HG03521 (cell line): ENCODE results near the gene SCN1B.
"Not testable (repeated sequence)": the region's sequence is repeated elsewhere in the genome, so short reads cannot be mapped to it uniquely, and the experiment has no call there.

Experiments used
- ATAC-seq: cut with Tn5 transposase; IDR thresholded peaks from one replicate; pipeline ENCODE4 v1.9.1; 2021; ENCODE audit warnings: mild to moderate bottlenecking, moderate library complexity; ENCODE audit not compliant: unreplicated experiment

Gene SCN1B

GRCh38 chr19:35034588-35035382 lies 4.5 kb downstream of the SCN1B start:
- ATAC-seq = no peak

- ATAC-seq = no peak
These were observed 7.7 kb downstream of the SCN1B start for GRCh38 chr19:35037716-35038622.

GRCh38 chr19:35038623-35039512 lies 8.6 kb downstream of the SCN1B start:
- ATAC-seq = no peak

DNA sequence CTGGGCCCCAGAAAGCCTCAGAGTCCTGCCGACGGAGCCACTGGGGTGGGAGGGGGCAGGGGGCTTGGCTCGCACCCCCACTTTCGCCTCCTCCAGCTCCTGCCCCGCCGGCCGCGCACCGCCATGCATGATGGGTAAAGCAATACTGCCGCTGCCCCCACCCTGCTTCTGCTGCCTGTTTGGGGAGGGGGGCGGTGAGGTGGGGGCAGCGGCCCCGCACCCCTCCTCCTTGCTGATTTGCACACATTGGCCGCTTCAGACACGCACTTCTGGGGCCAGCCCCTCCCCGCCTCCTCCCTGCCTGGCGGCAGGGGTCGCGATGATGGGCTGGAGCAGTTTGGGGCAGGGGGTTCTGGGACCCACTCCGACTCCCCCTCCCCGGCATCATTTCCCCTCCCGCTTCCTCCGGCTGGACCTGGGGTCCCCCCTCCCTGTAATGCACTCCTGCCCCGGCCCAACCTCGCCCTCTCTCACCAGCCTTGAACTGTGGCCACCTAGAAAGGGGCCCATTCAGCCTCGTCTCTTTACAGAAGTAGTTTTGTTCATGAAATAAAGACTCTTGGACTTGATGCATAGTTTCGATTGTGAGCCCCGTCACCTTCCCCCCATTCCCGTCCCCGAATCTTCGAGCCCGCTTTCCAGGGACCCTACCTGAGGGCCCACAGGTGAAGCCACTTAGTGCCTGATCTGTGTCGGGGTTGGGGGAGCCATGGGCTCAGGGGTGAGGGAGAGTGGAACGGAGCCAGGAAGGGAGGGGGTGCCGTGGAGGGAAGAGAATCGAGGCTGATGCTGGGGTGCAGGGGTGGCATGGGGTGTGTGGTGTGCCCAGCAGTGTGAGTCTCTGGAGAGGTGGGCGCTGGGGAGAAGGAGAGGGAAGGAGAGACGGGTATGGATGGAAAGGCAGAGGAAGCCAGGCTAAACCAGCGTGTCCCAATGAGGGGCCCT lies 9.9 kb downstream of the SCN1B start:
- no peak for ATAC-seq

GRCh38 chr19:35040826-35041547 lies 10.7 kb downstream of the SCN1B start:
- ATAC-seq = no peak

- no peak for ATAC-seq
These were observed 11.3 kb downstream of the SCN1B start, which contains the start of gene HPN for GRCh38 chr19:35041548-35042055. TSS of gene HPN (plus strand) at chr19:35041721. CDS start at chr19:35042507, 786 bp downstream.

DNA sequence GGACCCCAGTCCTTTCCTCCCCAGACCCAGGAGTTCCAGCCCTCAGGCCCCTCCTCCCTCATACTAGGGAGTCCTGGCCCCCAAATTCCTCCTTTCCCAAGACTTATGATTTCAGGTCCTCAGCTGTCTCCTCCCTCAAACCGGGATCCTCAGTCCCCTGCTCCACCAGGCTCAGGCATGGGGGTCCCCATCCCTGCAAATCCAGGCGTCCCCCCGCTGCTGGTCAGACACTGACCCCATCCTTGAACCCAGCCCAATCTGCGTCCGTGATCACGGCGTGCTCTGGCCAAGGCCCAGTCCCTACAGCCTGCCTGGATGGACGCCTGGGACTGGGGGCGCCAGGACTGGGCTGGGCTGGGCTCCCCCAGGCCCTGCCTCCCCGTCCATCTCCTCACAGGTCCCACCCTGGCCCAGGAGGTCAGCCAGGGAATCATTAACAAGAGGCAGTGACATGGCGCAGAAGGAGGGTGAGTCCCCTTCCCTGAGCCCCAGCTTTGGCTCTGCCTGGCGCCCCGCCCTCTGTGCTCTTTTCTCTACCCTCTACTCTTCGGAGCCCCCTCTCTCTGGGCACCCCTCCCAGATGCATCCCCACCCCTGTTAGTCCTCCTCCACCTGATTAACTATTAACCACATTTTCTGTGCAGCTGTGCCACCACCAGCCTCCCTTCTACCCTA lies 11.9 kb downstream of the SCN1B start:
- no peak for ATAC-seq

DNA sequence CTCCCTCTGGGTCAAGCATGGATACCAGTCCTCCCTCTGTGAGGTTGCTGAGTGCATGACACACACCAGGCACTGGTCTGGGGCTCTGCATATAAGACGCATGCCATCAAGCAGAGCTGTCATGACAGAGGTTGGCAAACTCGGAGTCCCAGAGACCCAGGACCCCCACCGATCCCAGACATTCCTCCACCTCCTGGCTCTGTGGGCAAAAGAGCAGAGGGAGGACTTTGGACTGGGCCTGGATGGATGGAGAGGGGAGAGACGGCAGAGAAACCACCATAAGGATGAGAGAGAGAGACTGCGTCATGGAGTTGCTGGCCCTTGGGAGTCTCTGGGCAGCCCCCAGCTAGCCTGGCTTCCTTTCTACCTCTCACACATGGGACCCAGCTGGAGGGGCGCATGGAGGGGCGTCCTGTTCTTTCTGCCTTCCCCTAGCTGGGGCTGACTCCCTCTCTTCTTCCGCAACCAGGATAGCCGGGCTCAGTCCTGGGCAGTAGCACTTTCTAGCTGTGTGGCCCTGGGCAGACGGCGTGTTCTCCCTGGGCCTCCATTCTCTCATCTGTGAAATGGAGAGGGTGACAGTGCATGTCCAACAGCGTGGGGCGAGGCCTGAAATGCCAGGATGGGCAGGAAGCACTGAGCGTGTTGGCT lies 12.8 kb downstream of the SCN1B start:
- ATAC-seq = no peak

- ATAC-seq = no peak
These were observed 13.6 kb downstream of the SCN1B start for GRCh38 chr19:35043906-35044305.

DNA sequence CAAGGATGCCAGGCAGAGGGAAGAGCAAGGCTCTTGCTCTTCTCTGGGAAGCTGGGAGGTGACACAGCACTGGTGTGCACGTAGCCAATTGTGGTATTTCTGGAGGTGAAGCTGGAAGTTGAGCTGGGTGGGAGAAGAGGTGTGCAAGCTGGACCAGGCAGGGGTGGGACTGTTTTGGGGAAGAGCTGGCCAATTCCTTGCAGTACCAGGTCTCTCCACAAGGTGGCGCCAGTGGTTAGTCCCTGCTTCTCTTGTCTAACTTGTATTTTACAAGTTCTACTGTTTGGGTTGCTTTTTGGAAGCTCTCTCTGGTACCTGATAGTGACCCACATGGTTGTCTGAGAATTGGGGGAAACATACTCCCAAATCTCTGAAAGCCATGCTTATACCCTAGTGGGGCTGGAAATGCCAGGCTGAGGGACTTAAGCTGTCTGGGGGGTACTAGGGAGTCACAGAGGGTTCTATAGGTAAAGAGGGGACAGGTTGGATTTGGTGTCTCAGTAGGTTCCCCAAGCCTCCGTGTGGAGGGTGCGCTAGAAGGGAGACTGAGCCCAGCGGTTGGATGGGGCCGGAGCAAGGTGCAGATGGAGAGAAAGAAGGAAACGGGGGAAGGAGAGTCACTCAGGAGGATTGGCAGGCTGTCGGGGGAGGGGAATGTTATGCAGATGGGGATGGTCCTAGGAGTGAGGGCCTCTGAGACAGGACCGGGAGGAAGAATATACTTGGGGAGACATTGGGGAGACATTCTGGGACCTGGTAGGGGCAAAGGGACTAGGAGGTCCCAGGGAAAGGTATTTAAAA lies 14.2 kb downstream of the SCN1B start:
- no peak for ATAC-seq

DNA sequence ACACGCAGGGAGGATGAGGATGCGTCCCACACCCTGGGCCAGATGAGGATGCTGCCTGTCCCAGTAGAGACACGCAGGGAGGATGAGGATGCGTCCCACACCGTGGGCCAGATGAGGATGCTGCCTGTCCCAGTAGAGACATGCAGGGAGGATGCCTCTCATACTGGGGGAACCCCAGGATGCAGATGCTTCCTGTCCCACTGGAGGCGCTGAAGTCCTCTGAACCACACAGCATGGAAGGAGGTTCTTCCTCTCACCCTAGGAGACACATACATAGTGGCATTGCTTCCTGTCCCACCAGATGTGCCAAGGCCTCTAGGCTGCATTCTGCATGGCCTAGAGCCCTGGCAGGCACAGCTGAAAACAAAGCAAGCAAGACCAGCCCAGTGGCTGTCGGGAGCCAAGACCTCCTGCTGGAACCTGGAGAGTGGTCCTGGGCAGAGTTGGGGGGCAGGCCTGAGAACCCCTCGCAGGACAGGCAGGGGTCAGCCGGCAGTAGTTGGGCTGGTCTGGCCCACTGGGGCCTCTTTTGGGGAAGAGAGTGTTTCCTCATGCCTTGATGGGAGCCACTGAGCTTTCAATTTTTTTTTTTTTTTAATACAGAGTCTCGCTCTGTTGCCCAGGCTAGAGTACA lies 15.5 kb downstream of the SCN1B start:
- no peak for ATAC-seq

- no peak for ATAC-seq
These were observed 16.2 kb downstream of the SCN1B start for GRCh38 chr19:35046461-35046860.

DNA sequence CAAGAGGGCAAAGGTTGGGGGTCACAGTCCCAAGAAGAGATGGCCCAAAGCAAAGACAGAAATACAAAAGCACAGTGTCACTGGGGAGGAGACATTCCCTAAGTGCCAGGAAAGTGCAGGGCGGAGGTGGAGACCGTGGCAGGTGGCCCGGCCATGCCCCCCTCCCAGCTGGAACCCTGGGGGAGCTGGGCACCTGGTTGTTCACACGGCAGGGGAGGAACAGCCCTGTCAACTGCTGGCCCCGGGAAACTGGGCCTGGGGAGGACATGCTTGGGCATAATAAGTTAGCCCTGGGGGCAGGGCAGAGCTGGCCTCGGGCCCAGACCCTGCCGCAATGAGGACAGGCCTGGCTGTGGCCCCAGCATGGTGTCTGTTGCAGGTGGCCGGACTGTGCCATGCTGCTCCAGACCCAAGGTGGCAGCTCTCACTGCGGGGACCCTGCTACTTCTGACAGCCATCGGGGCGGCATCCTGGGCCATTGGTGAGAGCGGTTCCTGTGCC lies 18.7 kb downstream of the SCN1B start:
- ATAC-seq = no peak

DNA sequence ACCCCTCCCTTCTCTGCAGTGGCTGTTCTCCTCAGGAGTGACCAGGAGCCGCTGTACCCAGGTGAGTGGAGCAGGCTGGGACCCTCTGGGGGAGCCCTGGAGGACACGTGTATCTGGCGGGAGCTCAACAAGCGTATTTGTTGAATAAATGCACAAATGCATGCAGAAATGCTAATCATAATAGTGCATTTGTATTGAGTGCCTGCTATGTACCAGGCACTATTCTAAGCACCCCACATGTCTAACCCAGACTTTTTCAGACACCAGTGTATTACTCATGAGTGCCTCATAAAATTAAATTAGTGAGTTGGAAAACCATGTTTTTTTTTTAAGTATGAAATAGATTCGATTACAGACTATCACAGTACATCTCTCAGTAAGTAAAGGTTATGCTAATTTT lies 19.2 kb downstream of the SCN1B start:
- ATAC-seq = no peak

- not testable (repeated sequence) for ATAC-seq
These were observed 20.4 kb downstream of the SCN1B start for GRCh38 chr19:35050662-35051061.

- not testable (repeated sequence) for ATAC-seq
These were observed 21.0 kb downstream of the SCN1B start for GRCh38 chr19:35051268-35051667.
